Raji (cell line): Measurements from ENCODE around the gene ST6GALNAC3.

ENCODE experiments used
- POLR2A ChIP-seq: IDR thresholded peaks from 2 replicates; pipeline ENCODE4 v1.6.1; 2011; ENCODE audit warnings: low read depth, low read length, control low read depth; ENCODE audit not compliant: insufficient read depth

ST6GALNAC3 gene

DNA sequence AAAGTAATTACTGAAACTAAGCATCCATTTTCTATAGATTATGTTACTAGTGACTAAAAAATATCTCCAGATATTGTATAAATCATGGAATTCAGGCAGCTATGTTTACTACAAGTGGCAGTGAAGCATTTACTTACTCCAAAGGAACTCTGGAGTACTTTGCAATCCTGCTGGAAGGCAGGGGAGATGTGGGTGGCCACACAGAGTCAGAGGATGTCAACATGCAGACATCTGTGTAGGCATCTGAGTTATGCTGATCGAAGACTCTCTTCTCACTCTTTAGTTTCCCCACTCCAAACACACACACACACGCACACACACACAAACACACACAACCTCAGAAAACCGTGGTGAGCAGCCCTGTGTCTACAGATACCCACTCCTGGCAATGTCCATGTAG lies 112.9 kb downstream of the ST6GALNAC3 start:
- TF ChIP-seq POLR2A = no peak

DNA sequence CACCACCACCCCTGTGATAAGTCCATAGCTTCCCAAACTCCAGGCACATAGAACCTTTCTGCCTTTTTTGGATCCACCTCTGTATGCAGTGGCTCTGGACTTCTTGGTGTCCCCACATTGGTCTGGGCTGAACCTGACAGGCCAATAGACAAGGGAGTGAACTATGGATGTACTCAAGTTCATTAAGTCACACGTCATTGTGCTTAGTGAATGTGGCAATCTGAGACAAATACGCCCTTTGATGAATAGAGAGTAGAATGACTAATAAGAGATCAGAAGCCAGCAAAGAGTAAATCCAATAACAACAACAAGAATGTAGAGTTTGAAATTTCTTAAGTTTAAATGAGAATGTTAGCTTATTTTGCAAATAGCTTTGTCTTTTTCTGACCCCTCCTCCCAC lies 114.8 kb downstream of the ST6GALNAC3 start:
- TF ChIP-seq POLR2A = no peak

DNA sequence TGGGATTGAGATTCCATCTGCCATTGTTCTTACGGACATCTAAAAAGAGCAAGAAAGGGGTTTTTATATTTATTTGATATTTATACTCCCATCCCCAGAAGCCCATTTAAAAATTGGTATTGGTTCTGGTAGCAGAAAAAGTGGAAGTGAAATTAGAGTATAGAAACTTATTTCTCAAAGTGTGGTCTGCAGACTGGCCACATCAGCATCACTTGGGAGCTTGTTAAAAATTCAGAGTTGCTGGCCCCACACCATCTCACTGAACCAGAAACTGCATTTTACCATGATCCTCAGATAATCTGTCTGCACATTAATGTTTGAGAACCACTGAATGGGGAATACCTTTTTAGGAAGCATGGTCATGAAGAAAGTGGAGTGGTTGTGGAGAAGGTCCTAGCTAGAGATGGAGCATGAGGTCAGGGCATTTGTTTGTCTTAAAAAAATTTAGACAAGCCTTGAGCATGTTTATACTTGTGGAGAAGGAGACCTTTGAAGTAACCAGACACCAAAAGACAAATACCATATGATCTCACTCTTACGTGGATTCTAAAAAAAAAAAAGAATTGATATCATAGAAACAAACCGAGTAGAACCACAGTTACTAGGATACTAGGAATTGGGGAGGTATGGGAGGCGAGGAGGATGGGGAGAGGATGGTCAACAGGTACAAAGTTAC lies 116.3 kb downstream of the ST6GALNAC3 start:
- TF ChIP-seq POLR2A = no peak

DNA sequence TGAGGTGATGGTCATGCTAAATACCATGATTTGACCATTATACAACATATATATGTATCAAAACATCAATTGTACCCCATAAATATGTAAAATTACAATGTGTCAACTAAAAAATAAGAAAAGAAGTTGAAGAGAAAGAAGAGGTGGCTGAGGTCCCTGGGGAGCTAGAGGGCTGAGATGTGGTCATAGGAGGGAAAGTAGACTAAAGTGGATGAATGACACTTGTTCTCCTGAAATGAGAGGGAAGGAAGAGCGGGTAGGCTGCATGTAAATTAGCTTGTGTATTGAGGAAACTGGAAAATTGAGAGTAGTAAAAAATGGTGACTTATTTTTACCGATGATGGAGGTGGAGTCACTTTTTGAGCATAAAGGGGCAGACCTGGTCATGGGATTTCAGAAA lies 117.0 kb downstream of the ST6GALNAC3 start:
- no peak for TF ChIP-seq POLR2A

DNA sequence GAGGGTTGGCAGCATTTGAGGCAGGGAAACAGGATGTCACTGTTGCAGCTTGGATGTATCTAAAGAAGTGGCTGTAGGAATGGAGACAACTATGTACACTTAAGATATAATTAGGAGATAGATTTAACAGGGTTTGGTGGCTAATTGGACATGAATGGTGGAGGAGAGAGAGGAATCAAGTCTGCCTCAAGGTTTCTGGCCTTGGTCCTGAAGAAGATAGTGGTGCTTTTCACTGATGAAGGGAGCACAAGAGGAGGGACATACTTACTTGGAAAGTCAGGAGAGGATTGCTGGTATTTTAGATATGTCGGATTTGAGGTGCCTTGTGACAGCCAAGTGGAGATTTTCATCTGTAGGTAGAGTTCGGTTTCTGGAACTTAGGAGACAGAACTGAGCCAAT lies 123.9 kb downstream of the ST6GALNAC3 start:
- TF ChIP-seq POLR2A = no peak

DNA sequence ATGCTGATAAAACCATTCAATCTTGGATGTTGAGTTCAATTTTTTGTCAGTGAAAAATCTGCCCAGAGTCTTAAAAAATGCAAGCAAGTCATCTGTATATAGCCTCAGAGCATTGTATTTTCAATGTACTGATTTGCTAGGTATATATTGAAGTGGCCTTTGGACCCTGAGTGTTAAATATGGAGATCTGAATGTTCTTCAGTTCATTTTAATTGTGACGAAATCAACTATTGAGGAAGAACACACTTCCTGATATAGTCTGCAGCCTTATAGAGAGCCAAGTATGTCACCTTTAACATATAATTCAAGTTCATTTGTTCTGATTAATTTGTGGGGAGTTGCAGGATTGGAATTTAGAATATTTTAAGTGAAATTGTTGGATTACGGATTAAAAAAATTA lies 128.1 kb downstream of the ST6GALNAC3 start:
- TF ChIP-seq POLR2A = no peak

DNA sequence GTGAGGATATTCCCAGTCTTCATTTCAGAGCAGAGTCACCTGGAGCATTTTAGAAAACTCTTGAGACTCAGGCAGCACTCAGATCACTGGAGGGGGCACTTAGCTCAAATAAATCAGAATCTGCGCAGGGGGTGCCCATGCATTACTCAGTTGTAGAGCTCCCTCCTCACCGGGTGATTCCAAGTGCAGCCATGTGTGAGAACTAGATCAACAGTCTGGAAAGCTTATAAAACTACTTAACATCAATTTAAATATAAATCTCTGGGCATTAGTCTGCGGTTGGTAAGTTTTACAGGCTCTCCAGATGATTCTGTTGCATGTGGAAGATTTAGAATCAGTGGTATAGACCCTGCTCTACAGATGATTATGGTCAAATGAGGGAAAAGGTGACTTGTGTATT lies 128.6 kb downstream of the ST6GALNAC3 start:
- no peak for TF ChIP-seq POLR2A

DNA sequence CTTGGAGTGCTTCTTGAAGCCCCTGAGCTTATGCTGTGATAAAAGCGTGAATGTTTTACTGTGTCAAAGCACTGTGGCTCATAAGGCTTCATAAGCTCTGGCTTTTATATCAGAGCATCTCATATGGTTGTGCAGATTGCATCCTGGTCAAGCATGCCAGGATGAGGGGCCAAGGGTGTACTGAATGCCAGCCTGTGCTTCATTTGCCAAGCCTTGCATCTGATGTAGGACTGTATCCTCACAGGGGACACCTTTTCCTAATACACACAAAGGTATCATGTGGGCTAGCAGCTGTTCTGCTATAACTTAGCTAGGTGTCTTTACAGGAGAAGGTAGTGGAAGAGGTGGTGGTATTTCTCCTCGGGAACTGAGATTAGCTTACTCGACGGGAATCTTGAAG lies 134.7 kb downstream of the ST6GALNAC3 start:
- TF ChIP-seq POLR2A = no peak

DNA sequence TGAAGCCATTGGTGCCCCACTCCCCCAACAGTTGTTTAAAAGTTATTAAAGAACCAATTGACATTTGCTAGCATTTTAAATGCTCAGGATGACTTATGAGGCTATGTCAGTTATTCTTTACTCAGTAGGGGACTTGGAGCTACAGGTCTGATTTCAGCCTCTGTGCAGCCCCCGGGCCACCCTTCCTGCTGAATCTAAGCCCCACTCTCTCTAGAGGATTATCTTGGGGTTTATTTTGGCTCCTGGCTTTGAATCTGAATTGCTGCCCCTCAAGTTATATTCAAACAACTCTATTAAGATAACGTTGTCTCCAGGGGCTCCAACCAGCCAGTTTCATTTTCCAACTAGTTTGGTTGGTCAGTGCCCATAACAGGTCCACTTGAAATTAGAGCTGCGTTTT lies 135.1 kb downstream of the ST6GALNAC3 start:
- no peak for TF ChIP-seq POLR2A

DNA sequence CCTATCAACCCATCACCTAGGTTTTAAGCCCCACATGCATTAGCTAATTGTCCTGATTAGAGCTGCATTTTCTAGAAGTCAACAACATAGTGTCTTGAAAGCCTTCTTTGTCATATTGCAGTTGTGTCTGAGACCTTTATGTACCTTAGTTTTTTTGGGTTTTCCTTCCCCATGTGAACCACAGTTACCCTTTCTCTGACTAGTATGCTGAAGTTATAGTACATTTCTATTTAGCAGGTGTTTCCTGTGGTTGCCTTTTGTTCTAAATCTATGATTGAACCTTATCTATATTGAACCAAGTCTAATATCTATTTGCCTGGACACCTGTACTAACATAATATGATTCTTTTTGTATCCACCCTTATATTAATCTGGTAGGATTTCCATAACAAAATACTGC lies 135.6 kb downstream of the ST6GALNAC3 start:
- TF ChIP-seq POLR2A = no peak

DNA sequence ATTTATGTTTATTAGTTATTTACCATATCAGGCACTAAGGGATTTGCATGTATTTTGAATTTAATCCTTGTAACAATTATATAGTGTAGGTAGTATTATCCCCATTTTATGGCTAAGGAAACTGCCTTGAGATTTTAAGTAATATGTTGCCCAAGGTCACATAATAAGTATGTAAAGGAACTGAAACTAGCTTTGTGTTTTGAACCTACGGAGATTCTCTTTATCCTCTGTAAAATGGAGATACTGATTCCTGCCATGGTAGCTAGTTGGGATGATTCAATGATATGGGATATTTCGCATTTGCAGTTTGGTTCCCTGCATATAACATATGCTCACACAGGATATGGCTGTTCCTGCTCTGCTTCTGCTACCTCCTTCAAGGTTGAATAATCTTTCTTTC lies 144.3 kb downstream of the ST6GALNAC3 start:
- TF ChIP-seq POLR2A = no peak

DNA sequence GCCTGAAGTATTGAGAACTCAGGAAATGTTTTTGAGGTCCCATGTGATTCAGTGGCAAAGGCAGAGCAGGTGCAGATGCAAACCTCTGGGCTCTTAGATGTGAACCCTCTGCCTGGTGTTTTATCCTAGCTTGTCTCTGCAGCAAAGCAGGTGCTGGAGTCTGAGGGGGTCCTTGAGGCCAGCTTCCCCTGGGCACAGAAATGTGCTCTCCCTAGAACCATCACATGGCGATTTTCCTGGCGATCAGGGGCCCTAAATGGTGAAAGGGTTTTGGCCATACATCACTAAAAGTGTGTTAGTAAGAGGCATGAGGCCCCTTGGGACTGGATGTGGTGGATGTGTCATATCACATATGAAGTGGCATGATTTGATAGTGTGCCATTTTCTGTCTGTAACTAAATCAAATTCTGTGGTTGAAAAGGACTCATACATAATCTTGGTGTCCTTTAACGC lies 144.8 kb downstream of the ST6GALNAC3 start:
- no peak for TF ChIP-seq POLR2A

DNA sequence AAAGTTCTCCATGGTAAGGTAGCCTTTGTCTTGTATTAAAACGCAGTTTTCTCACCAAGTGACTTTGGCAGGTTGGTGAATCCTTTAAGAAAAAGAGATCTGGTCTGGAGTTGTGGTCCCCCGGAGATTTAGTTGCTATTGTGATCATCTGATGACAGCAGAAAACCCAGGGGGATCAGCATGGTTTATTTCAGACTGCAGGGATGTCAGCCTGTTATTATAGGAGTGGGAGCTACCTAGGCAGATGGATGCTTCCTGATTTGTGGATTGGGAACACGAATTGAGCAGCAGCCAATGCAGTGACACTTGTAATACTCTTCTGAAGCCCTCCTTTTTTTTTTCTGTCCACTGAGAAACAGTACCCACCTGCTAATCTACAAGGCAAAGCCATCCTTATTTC lies 150.2 kb downstream of the ST6GALNAC3 start:
- TF ChIP-seq POLR2A = no peak

DNA sequence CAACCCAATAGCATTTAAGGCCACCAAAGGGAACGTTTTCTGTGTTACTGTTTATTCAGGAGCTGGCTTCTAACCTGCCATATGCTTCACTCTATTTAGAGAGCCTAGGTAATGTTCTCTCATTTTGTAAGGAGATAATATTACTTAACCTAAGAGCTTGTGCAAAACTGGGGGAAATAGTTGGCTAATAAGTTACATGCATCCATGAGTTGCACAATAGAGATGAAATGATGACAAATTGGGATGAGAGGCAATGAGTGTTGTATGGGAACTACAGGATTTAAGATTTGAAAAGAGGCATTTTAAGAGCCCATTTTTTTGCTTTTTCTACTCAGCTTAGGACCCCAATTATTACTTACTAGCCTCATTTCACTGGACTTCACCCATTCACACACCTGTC lies 151.0 kb downstream of the ST6GALNAC3 start:
- no peak for TF ChIP-seq POLR2A

DNA sequence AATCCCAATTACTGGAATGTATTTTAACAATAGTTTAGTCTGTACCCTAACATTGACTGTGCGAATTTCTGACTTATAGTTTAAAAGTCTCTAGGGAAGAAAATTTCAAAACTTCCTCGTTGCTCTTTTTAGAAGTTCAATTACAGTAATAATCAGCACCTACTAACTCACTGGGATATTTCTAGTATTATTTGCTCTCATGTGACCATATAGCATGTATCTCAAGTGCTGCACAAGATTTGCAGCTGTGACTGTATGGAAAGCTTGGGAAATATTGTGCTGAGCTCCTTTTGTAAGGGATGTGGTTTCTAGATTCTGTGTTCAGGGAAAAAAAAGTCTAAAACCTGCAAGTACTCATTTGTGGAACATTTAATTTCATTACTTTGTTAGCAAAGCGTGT lies 153.1 kb downstream of the ST6GALNAC3 start:
- no peak for TF ChIP-seq POLR2A

DNA sequence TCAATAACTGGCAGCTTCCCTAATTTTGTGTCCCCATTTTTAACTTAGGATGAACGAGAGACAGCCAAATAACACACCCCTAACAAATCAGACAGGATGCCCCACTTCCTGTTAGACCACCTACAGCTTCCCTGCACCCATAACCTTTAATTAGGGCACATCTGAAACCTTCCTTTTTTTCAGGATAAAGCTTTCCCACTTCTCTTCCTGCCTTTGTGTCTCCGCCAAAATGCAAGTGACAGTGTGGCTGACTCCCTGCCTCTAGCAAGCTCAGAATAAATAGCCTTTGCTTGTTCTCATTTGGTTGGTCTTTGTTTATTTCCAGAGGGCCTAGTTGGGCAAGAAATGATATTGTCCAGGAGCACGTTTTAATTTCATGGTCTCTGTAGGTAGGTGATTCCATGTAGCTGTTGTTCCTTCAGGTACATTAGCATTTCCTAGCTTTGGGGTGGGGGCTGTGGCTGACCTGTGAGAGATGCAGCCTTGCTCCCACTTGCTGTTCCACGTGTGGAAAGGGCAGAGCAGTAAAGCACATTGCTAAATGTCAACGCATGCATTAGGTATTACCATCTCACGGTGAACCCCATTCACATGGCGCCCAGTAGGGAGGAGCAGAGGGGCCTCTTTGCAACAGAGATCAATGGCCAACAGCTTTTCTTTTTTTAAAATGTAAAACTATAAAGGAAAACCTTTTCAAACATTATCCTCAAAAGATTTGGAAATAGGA lies 154.9 kb downstream of the ST6GALNAC3 start:
- no peak for TF ChIP-seq POLR2A
